ENCODE results near the gene TMEM235. TPM values are rescaled to one million over a fixed set of nuclear protein-coding genes. Genes with fewer than 3 reads are reported as not detected.
A peak's percentile ranks its signal among the peaks of the same experiment; 100 is the strongest.
"Not testable (repeated sequence)": the region's sequence is repeated elsewhere in the genome, so short reads cannot be mapped to it uniquely, and the experiment has no call there.

The TMEM235 gene
- total and polyA plus RNA-seq, 12 donors = not detected

DNA sequence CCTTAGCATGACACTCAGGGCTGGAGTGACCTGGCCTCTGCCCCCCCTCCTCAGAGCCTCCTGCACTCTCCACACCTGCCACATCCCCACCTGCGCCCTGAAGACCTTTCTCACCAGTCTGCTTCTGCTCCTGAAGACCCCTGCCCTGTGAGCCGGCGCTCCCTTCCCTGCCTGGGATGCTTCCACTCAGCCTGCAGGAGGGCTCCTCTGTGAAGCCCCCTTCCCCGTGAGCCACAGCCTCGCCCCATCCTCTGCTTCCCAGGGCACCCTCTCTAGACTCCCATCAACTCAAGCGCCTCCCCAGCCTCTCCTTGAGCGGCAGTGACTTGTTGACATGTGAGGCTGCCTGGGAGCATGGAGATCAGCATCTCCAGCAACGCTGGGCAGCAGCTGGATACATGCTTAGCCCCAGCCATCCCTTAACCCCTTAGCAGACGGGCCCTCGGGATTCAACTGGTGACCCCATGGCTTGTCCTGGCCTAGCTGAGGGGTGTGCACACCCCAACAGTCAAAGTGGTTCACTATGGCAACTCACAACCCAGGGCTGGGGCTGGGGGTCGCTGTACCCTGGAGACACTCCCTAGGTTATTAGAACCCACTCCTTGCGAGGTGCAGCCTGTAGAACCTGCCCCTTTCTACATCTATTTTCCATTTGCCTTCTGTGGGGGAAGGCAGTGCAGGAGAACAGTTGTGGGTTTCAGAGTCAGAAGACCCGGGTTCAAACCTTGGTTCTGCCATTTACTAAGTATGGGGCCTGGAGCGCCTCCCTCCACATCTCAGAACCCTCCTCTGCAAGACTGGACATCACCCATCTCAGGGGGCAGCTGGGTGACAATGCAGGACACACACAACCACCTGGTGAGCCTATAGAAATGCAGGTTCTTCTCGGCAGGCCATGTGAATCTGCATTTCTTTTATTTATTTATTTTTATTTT, 21.5 kb downstream of the TMEM235 start:
- intact Hi-C loops (cut with DNase I) = loop anchor here in 8 of 10 donors (5.0 kb wide), 4 partner anchors 66 to 236 kb away; partner anchors contain the start of genes AFMID (in 2 of the 8) and TK1 (in 2 of the 8)
- H3K27ac ChIP-seq = peak overlapping the region in 1 of 10 donors; percentile 38

DNA sequence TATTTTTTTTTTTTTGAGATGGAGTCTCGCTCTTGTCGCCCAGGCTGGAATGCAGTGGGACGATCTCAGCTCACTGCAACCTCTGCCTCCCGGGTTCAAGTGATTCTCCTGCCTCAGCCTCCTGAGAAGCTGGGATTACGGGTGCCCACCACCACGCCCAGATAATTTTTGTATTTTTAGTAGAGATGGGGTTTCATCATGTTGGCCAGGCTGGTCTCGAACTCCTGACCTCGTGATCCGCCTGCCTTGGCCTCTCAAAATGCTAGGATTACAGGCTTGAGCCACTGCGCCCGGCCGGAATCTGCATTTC, 22.2 kb downstream of the TMEM235 start:
- not testable (repeated sequence) for DNase-seq, H3K36me3 ChIP-seq, ATAC-seq, H3K27me3 ChIP-seq, H3K9me3 ChIP-seq
- intact Hi-C loops (cut with DNase I) = loop anchor here in 8 of 10 donors (5.0 kb wide), 4 partner anchors 66 to 236 kb away; partner anchors contain the start of genes AFMID (in 2 of the 8) and TK1 (in 2 of the 8)
- H3K27ac ChIP-seq = peak overlapping the region in 9 of 10 donors; percentile 92 to 99 (median 97)
- 86 to 88% methylated on average over 12 of the region's 12 CpGs for WGBS, 2 donors
- peak overlapping the region; percentile 78 to 100 (median 98) for H3K4me3 ChIP-seq
- peaks cover 2 to 71% (median 41%) of the 10 kb centered on the region in 9 donors for H3K4me1 ChIP-seq

More for the DNA sequence above, 21.5 kb downstream of the TMEM235 start:
- Histone ChIP-seq H3K4me1 (peaks cover 2 to 65% (median 38%) of the 10 kb centered on the region in 9 donors), H3K9me3 (no peaks in the 10 kb centered on the region), H3K27me3 (no peaks in the 10 kb centered on the region), H3K4me3 (peak overlapping the region in 4 of 10 donors; percentile 93 to 100 (median 99)), H3K36me3 (no peaks in the 10 kb centered on the region)
- TF ChIP-seq, protein P1, sequence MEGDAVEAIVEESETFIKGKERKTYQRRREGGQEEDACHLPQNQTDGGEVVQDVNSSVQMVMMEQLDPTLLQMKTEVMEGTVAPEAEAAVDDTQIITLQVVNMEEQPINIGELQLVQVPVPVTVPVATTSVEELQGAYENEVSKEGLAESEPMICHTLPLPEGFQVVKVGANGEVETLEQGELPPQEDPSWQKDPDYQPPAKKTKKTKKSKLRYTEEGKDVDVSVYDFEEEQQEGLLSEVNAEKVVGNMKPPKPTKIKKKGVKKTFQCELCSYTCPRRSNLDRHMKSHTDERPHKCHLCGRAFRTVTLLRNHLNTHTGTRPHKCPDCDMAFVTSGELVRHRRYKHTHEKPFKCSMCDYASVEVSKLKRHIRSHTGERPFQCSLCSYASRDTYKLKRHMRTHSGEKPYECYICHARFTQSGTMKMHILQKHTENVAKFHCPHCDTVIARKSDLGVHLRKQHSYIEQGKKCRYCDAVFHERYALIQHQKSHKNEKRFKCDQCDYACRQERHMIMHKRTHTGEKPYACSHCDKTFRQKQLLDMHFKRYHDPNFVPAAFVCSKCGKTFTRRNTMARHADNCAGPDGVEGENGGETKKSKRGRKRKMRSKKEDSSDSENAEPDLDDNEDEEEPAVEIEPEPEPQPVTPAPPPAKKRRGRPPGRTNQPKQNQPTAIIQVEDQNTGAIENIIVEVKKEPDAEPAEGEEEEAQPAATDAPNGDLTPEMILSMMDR (IDR thresholded peaks at IDR 0.05) = no peak
- WGBS, 2 donors = 76 to 78% methylated on average over 15 of the region's 15 CpGs
- DNase-seq (no peak), ATAC-seq (no peak)

DNA sequence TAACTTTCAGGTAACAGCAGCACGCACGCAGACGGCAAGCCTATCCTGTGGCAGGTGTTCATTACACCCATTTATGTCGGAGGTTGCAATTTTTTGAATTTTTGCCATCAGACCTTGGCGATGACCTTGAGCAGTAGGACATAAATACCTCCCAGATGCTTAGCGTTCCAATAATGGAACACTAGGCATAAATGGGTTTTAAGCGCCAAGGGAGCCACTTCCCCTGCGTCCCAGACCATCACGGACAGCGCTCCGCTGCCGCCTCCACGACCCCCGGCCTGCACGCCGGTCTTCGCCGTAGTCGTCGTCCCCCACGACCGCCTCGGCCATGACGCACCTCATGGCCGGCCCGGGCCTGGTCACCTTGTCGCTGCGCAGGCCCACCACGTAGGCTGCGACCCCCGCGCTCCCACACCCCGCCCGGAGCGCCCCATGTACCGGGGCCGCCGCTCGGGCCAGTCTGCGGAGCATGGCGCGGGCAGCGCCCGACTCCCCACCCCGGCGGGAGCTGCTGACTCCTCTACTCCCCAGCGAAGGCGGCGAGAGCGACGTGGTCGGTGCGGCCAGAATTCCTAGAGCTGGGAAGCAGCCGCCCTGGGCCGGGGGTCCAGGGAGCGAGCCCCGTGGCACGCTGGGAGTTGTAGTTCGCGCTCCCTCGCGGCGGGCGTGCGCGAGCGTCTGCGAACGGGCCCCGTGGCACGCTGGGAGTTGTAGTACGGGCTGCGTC, 22.7 kb downstream of the TMEM235 start:
- intact Hi-C loops (cut with DNase I) = loop anchor here in 8 of 10 donors (5.0 kb wide), 4 partner anchors 67 to 237 kb away; partner anchors contain the start of genes AFMID (in 2 of the 8) and TK1 (in 2 of the 8)
- no peaks in the 10 kb centered on the region for H3K27me3 ChIP-seq
- peak; percentile 71 to 86 (median 80) for ATAC-seq
- TF ChIP-seq, protein P1 (IDR thresholded peaks at IDR 0.05) = no peak
- peaks cover 2 to 76% (median 44%) of the 10 kb centered on the region in 9 donors for H3K4me1 ChIP-seq
- H3K9me3 ChIP-seq = no peaks in the 10 kb centered on the region
- no peaks in the 10 kb centered on the region for H3K36me3 ChIP-seq
- peak overlapping the region; percentile 92 to 99 (median 96) for H3K27ac ChIP-seq
- 3 to 4% methylated on average over 51 to 73 of the region's 73 CpGs for WGBS, 2 donors
- DNase-seq = peak; percentile 83 to 89
- peak overlapping the region; percentile 78 to 100 (median 98) for H3K4me3 ChIP-seq

DNA sequence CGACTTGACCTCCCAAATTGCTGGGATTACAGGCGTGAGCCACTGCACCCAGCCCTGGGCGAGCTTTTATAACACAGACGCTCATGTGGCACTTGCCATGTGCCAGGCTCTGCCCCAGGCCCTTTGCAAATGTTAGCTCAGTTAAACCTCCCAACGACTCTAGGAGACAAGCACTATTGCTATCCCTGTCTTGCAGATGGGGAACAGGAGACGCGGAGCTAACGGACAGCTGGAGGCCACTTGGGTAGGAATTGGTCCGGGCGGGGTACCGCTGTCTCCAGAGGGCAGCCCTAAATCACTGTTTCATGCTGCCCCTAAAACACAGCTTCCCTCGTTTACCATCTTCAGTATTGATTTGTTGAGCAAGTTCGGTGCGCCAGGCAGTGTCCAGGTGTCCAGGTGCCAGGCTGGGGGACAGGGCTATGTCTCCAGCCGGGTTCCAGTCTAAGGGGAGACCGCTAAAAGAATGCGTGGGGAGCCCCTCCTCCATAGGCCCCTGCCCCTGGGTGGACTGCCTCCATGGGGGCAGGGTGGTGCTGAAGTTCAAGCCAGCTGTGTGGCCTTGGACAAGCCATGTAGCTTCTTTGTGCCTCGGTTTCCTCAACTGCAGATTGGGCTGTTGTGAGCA, 23.7 kb downstream of the TMEM235 start:
- WGBS, 2 donors = 90 to 92% methylated on average over 18 of the region's 18 CpGs
- Histone ChIP-seq H3K27ac (peak overlapping the region in 1 of 10 donors; percentile 96), H3K4me1 (peaks cover 2 to 87% (median 50%) of the 10 kb centered on the region in 9 donors), H3K4me3 (no peak overlapping the region), H3K36me3 (no peaks in the 10 kb centered on the region), H3K9me3 (no peaks in the 10 kb centered on the region), H3K27me3 (no peaks in the 10 kb centered on the region)
- TF ChIP-seq, protein P1 (IDR thresholded peaks at IDR 0.05) = no peak
- DNase-seq = no peak
- no peak for ATAC-seq
- intact Hi-C loops (cut with DNase I) = loop anchor here in 1 of 10 donors (5.0 kb wide), 1 partner anchor 167 kb away; no protein-coding TSS in a partner anchor
